HG03520 (cell line): ENCODE results near the gene PWP1.

Experiments
- ATAC-seq: cut with Tn5 transposase; IDR thresholded peaks from one replicate; pipeline ENCODE4 v1.9.1; 2021; ENCODE audit warnings: mild to moderate bottlenecking, moderate library complexity; ENCODE audit not compliant: unreplicated experiment

The PWP1 gene

DNA sequence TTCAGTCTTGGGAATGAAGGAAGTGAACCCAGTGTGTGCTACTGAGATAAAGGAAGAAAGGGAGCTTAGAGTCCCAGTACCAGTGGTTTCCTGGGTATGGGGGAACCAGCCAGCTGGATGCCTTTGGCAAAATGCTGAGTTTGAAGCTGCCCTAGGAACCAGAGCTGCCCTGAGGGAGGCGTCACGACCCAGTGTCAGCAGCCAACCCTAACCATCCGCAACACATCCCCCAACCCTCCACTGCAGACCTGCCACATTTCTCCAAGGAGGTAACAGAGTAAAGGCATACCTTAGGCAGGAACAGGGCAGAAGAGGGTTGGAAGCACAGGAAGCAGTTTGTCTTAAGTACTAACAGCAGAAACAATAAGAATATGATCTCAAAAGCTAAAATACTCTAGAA, 46.8 kb downstream of the PWP1 start:
- ATAC-seq, result no peak

DNA sequence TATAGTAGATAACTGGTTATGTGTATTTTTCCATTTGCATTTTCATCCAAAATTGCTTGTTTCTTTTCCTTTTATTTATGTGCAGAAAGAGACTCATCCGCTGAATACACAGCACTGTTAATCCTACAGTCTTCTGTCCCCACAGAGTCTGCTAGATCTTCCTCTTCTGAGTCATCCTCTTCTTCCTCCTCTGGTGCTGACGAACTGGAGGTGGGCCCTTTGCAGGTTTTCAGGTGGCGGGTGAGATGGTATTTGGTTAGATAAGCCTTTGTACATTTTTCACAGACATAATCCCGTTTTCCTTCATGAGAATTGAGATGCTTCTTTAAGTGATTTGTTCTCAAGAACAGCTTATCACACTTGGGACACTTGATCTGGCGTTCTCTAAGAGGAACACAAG, 48.5 kb downstream of the PWP1 start:
- no peak for ATAC-seq

DNA sequence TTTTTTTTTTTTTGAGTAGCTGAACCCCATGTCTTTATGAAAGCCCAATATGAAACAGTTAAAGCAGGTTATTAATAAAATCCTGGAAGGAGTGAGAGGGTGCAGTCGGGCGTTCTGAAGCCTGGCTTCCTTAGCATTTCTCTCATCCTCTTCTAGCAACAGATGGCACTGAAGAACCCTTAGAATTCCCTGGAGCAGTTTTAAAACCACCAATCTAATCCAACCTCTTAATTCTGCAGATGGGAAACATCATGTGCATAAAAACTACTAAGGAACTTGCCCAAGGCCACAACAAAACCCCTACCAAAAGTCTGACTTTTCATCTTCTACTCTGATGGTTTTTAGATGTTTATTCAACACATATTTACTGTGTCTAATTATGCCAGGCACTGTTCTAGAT, 50.2 kb downstream of the PWP1 start:
- no peak for ATAC-seq

DNA sequence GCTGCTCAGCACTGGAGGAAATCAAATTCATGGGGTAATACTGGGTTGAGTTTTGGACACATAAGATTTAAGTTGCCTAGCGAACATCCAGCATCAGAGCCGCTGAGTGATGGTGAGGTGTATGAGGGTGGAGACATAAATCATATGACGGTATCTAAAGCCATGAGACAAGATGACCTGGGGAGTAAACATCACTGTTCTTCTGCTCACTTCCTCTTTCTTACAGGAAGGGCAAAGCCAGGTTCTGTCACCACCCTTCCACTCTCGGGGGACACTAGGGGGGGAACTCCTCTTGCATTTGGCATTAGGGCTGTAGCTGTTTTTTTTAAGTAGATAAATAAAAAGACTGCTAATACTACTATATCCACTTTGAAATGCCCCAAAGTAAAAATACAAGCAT, 51.3 kb downstream of the PWP1 start:
- ATAC-seq, result peak; percentile 94

DNA sequence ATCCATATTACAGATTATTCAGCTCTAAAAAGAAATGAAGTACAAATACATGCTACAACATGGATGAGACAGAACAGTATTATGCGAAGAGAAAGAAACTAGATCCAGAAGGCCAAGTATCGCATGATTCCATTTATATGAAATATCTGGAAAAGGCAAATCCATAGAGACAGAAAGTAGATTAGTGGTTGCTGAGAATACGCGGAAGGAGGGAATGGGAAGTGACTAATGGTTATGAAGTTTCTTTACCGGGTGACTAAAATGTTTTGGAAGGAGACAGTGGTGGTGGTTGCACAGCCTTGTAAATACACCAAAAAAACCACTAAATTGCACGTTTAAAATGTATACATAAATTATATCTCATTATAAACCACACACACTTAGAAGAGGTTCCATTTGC, 62.9 kb downstream of the PWP1 start:
- ATAC-seq, result no peak

DNA sequence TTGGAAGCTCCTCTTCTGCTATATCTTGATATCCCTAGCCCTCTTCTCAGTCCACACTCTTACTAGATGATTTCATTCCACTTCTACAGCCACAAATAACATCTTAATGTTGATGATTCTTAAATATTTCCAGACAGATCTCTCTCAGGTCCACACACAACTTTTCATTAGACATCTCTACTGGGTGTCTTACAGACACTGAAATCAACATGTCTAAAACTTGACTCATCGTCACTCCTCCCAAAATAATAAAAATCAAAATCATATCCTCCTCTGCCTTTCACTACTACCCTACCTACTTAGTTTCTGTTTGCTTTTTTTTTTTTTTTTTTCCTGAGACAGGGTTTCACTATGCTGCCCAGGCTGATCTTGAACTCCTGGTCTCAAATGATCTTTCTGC, 63.5 kb downstream of the PWP1 start:
- ATAC-seq, result no peak

DNA sequence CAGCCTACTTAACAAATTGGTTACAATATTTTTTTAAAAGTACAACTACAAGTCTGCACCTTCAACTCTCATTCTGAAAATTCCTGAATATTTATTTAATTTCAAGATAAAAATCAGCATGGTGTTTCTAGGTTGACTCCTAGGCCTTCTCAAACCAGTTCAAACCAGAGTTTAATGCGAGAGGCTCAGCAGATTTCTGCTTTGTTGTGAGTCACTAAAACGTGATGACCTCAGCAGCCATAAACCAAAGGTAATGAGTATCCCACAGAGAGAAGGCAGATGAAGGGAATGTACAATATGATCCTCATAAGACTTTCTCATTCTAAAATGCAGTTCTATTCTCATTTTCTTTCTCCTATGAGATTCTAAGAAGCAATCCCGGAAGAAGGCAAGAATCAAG, 73.8 kb downstream of the PWP1 start:
- ATAC-seq, result no peak

DNA sequence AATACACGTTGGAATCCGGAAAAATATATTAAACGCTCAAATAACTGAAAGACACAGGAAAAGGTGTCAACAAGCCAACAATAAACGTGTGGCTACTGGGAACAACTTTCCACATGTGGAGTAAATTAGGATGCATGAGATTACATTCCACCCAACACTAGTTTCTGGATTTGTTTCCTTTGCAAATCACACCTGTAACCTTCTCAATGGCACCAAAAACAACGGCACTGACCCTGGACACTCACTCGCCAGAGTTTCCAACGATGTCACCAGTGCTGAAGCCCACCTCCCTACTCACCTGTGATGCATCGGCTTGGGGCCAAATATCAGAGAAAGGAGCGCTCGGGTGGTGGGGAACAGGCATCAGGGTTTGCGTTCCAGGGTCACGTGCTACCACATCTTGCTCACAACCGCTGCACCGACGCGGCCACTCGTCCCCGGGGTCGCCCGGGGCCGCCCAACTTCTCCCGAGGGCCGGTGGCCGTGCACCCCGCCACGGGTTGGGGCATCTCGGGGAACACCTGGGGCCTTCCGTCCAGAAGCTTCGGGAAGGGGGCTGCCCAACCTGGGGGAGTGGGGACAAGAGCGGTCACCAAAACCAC, 74.7 kb downstream of the PWP1 start:
- peak; percentile 7 for ATAC-seq

DNA sequence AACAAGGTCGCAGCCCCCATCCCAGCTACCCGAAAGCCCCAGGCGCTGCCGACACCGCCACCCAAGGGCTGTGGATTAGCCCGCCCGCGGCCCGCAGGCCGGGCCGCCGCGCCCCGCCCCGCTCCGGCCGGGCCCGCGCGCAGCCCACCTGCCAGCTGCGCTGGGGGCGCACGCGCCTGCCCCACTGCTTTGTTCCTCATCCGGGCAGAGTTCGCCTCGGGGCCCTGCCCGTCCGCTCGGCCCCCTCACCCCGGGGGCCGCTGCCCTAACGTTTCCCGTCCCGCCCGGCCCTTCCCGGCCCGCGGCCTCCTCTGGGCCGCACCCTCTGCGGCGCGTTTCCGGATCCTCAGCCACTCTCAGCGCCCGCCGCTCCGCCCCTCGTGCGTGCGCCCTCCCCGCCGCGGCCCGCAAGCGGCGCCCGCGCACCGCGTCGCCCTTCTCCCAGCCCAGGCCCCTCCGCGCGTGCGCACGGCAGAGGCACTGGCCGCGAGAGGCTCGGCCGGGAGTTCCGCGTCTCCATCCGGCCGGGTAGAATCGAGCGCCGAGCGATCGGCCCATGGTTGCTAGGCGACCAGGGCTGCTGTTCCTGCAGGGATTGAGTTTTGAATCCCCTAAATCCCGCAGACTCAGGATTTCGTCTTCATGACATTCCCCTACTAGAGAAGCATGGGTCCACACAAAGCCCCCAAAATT, 75.4 kb downstream of the PWP1 start, which contains the start of gene PRDM4:
Gene PRDM4 (minus strand): TSS at position 329 of the 693 bp plus-strand sequence. CDS start 622 bp downstream, outside the sequence.
- ATAC-seq, result peak; percentile 96

DNA sequence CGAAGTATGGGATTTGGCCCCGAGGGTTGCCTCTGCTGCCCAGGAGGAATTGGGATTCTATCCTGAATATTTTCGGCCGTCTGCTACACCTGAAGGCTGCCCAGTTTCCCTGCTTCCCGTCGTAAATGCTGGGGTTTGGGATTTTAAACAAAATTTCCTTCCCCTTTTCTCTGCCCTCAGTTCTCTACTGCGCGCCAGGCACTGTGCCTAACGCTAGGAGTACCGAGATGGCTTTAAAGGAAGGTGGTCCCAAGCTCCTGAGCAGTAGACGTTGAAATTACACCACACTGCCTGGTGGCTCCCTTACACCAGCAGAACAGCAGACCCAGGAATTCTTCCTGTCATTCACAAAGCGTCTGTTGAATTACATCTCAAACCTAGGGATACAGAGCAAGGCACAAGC, 75.9 kb downstream of the PWP1 start:
- ATAC-seq, result peak; percentile 12
